Tibial nerve (tissue), 3 donors: Measurements from ENCODE around the gene TMEM94.

Experiments
- CTCF ChIP-seq, 5 experiments: fragments of 200-600 bp in 3 of 5; fragments of 450-650 bp in 2 of 5; sonication (generic) in 3 of 5; IDR thresholded peaks; one replicate each; pipeline ENCODE4 v1.5.1; 2016 to 2019; ENCODE audit warnings: antibody characterized with exemption in 5 of 5, mild to moderate bottlenecking in 3 of 5, moderate library complexity in 2 of 5
- POLR2A ChIP-seq, 2 donors: fragments of 450-650 bp; IDR thresholded peaks; one replicate each; pipeline ENCODE4 v1.6.1; 2017; ENCODE audit warnings: antibody characterized with exemption in 2 of 2, mild to moderate bottlenecking in 2 of 2, moderate library complexity in 2 of 2

DNA sequence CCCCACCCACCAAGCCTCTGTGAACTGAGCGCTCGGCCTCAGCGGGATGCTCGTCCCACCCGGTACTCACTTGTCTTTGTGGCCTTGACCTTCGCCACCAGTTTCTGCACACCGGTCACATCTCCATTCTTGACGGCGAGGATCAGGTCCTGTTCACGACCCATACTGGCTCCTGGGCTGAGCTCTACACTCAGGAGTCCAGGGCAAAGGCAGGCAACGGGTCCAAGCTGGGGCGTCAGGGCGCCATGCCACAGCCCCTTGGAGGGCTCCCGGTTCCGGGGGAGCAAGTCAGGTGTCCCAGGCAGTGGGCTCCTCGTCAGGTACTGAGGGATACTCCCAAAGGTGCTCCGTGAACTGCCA, 57.2 kb downstream of the TMEM94 start:
- TF ChIP-seq CTCF (IDR thresholded peaks at IDR 0.05) (no peak), POLR2A (IDR thresholded peaks at IDR 0.05) (no peak)
